Activated CD4-positive, alpha-beta T cell treated with anti-CD3 and anti-CD28 coated beads, Interleukin-2, Interleukin-6, amounts not matched to agents 100 ng/mL and 50 ng/mL, durations not matched to agents 16 hours and 8 hours (primary cell): ENCODE results near the gene PPP2R1A.
"Not testable (repeated sequence)": the region's sequence is repeated elsewhere in the genome, so short reads cannot be mapped to it uniquely, and the experiment has no call there.

Experiments used
- DNase-seq: peaks from one replicate; pipeline ENCODE4 v3.0.0-alpha.2; 2020

Gene PPP2R1A

GRCh38 chr19:52248241-52248640, 58.4 kb downstream of the PPP2R1A start:
- peak; percentile 18 for DNase-seq

DNA sequence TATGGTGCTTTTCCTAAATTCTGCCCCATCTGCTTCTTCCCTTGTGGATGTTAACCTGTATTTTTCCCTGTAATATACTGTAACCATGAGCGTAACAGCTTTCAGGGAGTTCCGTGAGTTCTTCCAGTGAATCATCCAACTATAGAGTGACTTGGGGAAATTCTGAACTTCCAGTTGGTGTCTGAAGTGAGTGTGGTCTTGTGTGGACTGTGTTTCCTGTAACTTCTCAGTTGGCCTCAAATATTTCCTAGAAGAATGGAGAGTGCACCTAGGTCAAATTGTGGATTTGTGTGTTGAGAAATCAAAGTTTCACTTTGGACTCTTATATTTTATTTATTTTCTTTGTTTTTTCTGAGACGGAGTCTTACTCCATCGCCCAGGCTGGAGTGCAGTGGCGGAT, 68.6 kb downstream of the PPP2R1A start:
- DNase-seq = no peak

GRCh38 chr19:52265556-52265955, 75.7 kb downstream of the PPP2R1A start:
- not testable (repeated sequence) for DNase-seq

DNA sequence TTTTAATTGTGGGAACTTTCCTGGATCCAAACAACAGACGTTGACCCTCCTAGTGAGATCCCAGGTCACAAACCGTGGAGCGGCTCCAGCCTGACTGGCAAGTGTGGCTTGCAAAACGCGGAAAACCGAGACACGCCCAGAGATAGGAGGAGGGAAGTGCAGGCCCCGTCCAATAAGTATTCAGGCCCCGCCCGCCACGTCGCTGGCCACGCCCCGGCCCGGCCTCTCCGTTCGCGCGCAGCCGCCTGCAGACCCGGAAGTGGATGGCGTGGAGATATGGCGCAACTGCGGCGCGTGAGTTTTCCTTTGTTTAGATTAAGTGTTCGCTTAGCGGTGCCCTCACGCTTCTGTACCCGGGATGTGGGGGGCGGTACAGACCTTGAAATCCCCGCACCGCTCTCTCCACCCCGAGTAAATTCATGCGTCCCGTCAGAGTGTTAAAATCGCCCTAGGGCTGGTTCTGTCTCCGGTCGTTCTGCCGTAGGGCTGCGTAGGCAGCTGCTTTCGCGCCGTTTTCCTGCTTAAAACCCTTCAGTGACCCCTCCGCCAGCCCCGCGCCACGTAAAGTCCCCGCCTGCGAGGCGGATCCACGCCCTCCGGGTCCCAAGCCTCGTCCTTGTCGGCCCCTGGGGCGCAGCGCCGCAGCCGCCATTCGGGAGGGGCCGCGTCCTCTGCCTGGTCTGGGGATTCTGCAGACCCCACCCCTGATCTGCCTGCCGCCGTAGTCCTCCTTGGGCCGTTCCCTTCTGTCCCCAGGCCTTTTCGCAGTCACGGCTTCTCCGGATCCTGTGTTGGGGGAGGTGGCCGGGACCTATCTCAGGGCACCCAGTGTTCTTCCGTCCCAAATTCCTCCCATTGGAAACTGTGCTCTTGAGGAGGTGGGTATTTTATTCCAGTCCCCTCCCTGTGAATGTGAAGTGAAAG, 79.7 kb downstream of the PPP2R1A start, which contains the start of gene ZNF766:
Gene ZNF766 (plus strand): TSS at position 250 of the 924 bp plus-strand sequence. CDS start 27 bp downstream, at position 277.
- DNase-seq = peak; percentile 96

GRCh38 chr19:52270266-52270885, 80.5 kb downstream of the PPP2R1A start:
- DNase-seq = peak; percentile 16

GRCh38 chr19:52273301-52273700, 83.4 kb downstream of the PPP2R1A start:
- no peak for DNase-seq

GRCh38 chr19:52274191-52274590, 84.3 kb downstream of the PPP2R1A start:
- DNase-seq = no peak

GRCh38 chr19:52275988-52276387, 86.1 kb downstream of the PPP2R1A start:
- DNase-seq = no peak

DNA sequence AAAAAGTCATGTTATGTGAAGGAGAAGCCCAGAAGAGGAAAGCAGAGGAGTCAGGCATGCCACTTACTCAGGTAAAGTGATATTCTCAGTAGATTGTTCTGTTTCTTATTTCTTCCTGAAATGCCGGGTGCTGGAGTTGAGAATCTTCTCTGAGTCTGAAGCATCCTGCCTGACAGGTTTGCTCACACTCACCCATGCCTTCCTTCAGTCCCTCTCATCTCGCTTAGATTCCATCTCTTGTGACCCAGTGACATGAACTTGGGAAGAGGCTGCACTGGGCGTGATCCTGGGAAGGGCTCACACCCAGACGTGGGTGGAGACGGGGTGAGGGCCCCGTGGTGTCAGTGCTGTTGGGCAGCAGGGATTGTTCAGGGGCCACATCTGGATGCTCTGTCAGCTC, 87.6 kb downstream of the PPP2R1A start:
- DNase-seq = no peak
